CD4-positive, alpha-beta T cell (primary cell): Measurements from ENCODE around the gene DCLK1. TPM values are rescaled to one million over a fixed set of nuclear protein-coding genes. Genes with fewer than 3 reads are reported as not detected.

ENCODE experiments used
- ATAC-seq: fragments of 200-7000 bp; cut with Tn5 transposase; one replicate; pipeline ENCODE4 v1.10.0; 2022; ENCODE audit warnings: mild to moderate bottlenecking; ENCODE audit not compliant: poor library complexity
- CTCF ChIA-PET: fragments of 350-600 bp; sonication (Branson Sonifier 250); formaldehyde crosslinking; loops from one replicate; lab custom pipeline; 2021; ENCODE audit warnings: antibody characterized with exemption, inconsistent platforms; lab: Charles Lee
- POLR2A ChIA-PET: fragments of 350-600 bp; sonication (Branson Sonifier 250); formaldehyde crosslinking; loops from one replicate; lab custom pipeline; 2021; ENCODE audit warnings: antibody characterized with exemption, inconsistent platforms; lab: Charles Lee
- DNase-seq, 14 experiments: peaks; one replicate each; pipeline ENCODE4 v3.0.0-alpha.2; 2013 to 2020; ENCODE audit warnings: mixed read lengths in 2 of 14
- H3K27ac ChIP-seq, 2 donors: one replicate each; pipeline versions ENCODE4 v1.5.1 to v1.7.0; 2013; ENCODE audit warnings: low read length in 2 of 2, low read depth in 1 of 2, mild to moderate bottlenecking in 1 of 2
- H3K27me3 ChIP-seq, 2 experiments: 1 replicate in 1 of 2; 2 replicates in 1 of 2; pipeline versions ENCODE4 v1.6.1 to v1.7.0; 2013; ENCODE audit warnings: low read length in 2 of 2, control low read depth in 1 of 2, mild to moderate bottlenecking in 1 of 2, moderate library complexity in 1 of 2; ENCODE audit not compliant: insufficient read depth in 2 of 2, control insufficient read depth in 1 of 2
- H3K36me3 ChIP-seq: one replicate; pipeline ENCODE4 v1.6.1; 2013; ENCODE audit warnings: low read length, control low read depth; ENCODE audit not compliant: insufficient read depth
- H3K4me1 ChIP-seq: one replicate; pipeline ENCODE4 v1.6.1; 2013; ENCODE audit warnings: low read length, control low read depth; ENCODE audit not compliant: insufficient read depth
- H3K4me3 ChIP-seq: one replicate; pipeline ENCODE4 v1.5.1; 2013; ENCODE audit warnings: mild to moderate bottlenecking, low read length, moderate library complexity
- H3K9me3 ChIP-seq, 2 experiments: 1 replicate in 1 of 2; 2 replicates in 1 of 2; pipeline versions ENCODE4 v1.6.1 to v1.7.0; 2013; ENCODE audit warnings: low read length in 2 of 2, mild to moderate bottlenecking in 2 of 2, control low read depth in 1 of 2, moderate library complexity in 1 of 2; ENCODE audit not compliant: control insufficient read depth in 1 of 2, insufficient read depth in 1 of 2
- H3K27ac Mint-ChIP-seq: one replicate; pipeline ENCODE4 v1.8.0; 2020; ENCODE audit warnings: mixed read lengths
- H3K27me3 Mint-ChIP-seq: one replicate; pipeline ENCODE4 v1.8.0; 2021; ENCODE audit warnings: mixed read lengths
- H3K36me3 Mint-ChIP-seq: one replicate; pipeline ENCODE4 v1.8.0; 2021; ENCODE audit warnings: low read depth, mixed read lengths
- H3K4me1 Mint-ChIP-seq: one replicate; pipeline ENCODE4 v1.8.0; 2021; ENCODE audit warnings: low read depth, mixed read lengths
- H3K4me3 Mint-ChIP-seq: one replicate; pipeline ENCODE4 v1.8.0; 2020; ENCODE audit warnings: mild to moderate bottlenecking, mixed read lengths
- H3K9me3 Mint-ChIP-seq: one replicate; pipeline ENCODE4 v1.8.0; 2020; ENCODE audit warnings: mixed read lengths
- intact Hi-C, 2 experiments: fragments of 100-400 bp; cut with DNase I in 1 of 2; cut with micrococcal nuclease in 1 of 2; formaldehyde crosslinking; loops; one replicate each; pipeline versions ENCODE4 v1.15.1 to v1.9.0; 2023 to 2025; cut with DNase I, micrococcal nuclease
- total RNA-seq, 174 experiments: library from RNA in 2 of 174; stranded (reverse) in 2 of 174; gene quantifications; one replicate each; pipeline ENCODE4 v1.2.3 and lab custom pipeline; 2021 to 2026
- TF ChIP-seq, protein P1 (sequence below): fragments of 200-600 bp; IDR thresholded peaks from one replicate; pipeline ENCODE4 v1.8.0; 2022; ENCODE audit warnings: antibody characterized with exemption, mild to moderate bottlenecking

Gene DCLK1
- total RNA-seq, 2 experiments from 2014 or later, result not detected

DNA sequence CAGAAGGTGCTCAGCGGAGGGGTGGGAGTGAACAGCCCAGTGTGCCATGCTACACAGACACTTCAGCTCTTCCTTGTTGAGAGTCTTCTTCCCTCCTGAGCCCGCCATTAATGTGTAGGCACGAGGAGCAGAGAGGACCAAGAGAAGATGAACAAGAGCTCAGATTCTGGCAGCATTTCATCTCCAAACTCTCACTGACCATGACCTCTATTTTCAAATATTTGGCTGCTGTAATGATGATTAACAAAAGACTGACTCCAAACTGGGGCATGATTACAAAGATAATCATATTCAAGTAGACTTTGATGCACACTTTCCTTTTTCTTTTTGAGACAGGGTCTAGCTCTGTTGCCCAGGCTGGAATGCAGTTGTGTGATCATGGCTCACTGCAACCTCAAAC lies 236.5 kb downstream of the DCLK1 start:
- Histone ChIP-seq H3K9me3 (peaks cover 0 to 6% of the 10 kb centered on the region in 2 experiments), H3K27me3 (no peaks in the 10 kb centered on the region), H3K36me3 (no peaks in the 10 kb centered on the region), H3K4me3 (no peak overlapping the region), H3K4me1 (no peaks in the 10 kb centered on the region), H3K27ac (no peak overlapping the region)
- DNase-seq (no peak), ATAC-seq (no peak)
- intact Hi-C loops, result no loop called here
- ChIA-PET CTCF (no interaction called here), POLR2A (no interaction called here)
- Mint-ChIP-seq H3K9me3 (no peaks in the 10 kb centered on the region), H3K4me3 (no peak overlapping the region), H3K36me3 (no peaks in the 10 kb centered on the region), H3K27ac (no peak overlapping the region), H3K27me3 (no peaks in the 10 kb centered on the region), H3K4me1 (no peaks in the 10 kb centered on the region)
- TF ChIP-seq, protein P1, sequence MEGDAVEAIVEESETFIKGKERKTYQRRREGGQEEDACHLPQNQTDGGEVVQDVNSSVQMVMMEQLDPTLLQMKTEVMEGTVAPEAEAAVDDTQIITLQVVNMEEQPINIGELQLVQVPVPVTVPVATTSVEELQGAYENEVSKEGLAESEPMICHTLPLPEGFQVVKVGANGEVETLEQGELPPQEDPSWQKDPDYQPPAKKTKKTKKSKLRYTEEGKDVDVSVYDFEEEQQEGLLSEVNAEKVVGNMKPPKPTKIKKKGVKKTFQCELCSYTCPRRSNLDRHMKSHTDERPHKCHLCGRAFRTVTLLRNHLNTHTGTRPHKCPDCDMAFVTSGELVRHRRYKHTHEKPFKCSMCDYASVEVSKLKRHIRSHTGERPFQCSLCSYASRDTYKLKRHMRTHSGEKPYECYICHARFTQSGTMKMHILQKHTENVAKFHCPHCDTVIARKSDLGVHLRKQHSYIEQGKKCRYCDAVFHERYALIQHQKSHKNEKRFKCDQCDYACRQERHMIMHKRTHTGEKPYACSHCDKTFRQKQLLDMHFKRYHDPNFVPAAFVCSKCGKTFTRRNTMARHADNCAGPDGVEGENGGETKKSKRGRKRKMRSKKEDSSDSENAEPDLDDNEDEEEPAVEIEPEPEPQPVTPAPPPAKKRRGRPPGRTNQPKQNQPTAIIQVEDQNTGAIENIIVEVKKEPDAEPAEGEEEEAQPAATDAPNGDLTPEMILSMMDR, result no peak

DNA sequence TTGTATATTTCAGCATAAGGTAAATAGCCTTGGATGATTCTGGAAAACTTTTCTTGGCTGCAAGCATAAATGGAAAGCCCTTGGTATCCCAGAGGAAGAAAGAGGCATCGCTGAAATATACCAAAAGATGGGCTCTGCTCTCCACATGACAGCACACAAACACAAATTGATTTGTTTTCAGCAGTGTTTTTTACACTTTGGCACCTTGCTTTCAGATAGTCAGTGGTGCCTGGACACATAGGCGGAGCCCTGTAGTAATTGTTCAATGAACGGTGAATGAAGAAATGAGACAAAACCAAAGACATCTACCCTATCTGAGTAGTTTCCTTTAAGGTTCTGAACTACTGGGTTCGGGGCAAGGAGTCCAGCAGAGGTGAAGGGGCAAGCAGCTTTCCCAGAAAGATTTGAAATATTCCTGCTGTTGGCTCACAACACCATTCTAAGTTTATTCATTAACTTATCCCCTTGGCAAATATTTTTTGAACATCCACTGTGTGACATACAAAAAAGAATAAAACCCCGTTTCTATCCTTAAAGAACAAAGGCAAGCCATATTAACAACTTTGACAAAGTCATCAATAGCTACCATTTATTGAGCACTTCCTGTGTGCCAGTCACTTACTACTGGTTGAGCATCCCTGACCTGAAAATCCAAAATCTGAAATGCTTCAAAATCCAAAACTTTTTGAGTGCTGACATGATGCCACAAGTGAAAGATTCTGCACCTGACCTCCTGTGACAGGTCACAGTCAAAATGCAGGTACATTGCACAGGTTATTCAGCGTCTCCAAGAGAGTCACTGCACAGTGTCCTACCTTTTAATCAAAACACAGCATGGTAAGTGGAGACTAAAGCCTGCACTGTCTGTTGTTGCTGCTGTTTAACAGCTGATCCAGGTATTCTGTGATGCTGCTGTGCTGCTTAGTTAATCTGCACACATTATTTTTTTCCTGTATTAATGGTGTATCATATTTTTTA lies 238.1 kb downstream of the DCLK1 start:
- TF ChIP-seq, protein P1, result no peak
- Mint-ChIP-seq H3K27ac (no peak overlapping the region), H3K4me3 (no peak overlapping the region)

DNA sequence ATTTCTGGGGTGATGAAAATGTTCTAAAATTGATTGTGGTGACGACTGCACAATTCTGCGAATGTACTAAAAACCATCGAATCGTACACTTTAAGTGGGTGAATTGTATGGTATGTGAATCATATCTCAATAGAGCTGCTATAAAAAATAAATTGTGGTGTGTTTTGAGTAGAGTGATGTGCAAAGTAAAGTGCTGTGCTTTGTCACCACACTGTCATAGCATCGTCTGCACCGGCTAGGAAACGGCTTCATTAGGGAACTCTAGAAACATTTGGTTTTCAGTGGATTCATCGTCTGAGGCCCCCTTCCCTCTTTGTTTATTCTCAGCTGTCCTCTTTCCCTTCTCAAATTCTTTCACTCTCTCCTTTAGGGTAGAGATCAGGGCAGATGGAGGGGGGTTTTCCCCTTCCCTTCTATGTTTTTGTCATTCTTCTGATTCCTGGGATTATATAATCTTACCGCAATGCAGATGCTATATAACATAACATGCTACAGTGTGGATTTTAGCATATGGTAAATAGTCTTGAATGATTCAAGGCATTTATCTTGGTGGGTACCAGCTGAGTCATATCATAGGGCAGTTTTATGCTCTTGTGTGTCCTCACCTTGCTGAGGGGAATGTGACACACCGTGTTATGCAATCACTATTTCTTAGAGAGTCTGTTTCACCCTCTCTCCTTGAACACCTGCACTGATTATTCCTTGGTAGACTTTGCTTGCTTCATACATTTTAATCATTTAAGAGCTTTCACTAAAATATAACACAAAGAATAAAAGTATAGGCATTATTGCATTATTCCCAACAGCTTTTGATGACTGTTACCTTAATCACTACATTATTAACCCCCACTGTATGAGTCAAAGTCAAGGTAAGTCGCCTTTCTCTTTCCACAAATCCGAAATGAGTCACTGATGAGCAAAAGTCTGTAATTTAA lies 239.4 kb downstream of the DCLK1 start:
- no peaks in the 10 kb centered on the region for H3K4me1 Mint-ChIP-seq
- H3K27ac Mint-ChIP-seq, result no peak overlapping the region
- ATAC-seq, result no peak
- no peaks in the 10 kb centered on the region for H3K27me3 ChIP-seq
- CTCF ChIA-PET, result no interaction called here
- no peak overlapping the region for H3K4me3 ChIP-seq
- H3K27ac ChIP-seq, result no peak overlapping the region
- no peak overlapping the region for H3K4me3 Mint-ChIP-seq
- H3K9me3 Mint-ChIP-seq, result no peaks in the 10 kb centered on the region
- peaks cover 0 to 6% of the 10 kb centered on the region in 2 experiments for H3K9me3 ChIP-seq
- POLR2A ChIA-PET, result no interaction called here
- TF ChIP-seq, protein P1, result no peak
- H3K36me3 ChIP-seq, result no peaks in the 10 kb centered on the region
- no peaks in the 10 kb centered on the region for H3K4me1 ChIP-seq
- no peaks in the 10 kb centered on the region for H3K36me3 Mint-ChIP-seq
- no peak for DNase-seq
- H3K27me3 Mint-ChIP-seq, result no peaks in the 10 kb centered on the region
- intact Hi-C loops, result no loop called here

More for the DNA sequence above, 238.1 kb downstream of the DCLK1 start:
- Mint-ChIP-seq H3K36me3 (no peaks in the 10 kb centered on the region), H3K4me1 (no peaks in the 10 kb centered on the region), H3K9me3 (no peaks in the 10 kb centered on the region), H3K27me3 (no peaks in the 10 kb centered on the region)
- POLR2A ChIA-PET, result no interaction called here
- H3K27ac ChIP-seq, result no peak overlapping the region
- intact Hi-C loops, result no loop called here
- H3K4me3 ChIP-seq, result no peak overlapping the region
- no peak for DNase-seq
- no peaks in the 10 kb centered on the region for H3K36me3 ChIP-seq
- CTCF ChIA-PET, result no interaction called here
- H3K27me3 ChIP-seq, result no peaks in the 10 kb centered on the region
- no peaks in the 10 kb centered on the region for H3K4me1 ChIP-seq
- ATAC-seq, result no peak
- H3K9me3 ChIP-seq, result peaks cover 0 to 6% of the 10 kb centered on the region in 2 experiments
